ENCODE data around the gene NSUN2. TPM values are rescaled to one million over a fixed set of nuclear protein-coding genes. Genes with fewer than 3 reads are reported as not detected.

Gene NSUN2
- total and polyA plus RNA-seq, 5 donors from 2014 or later = 26.0 to 60.4 (median 26.6) TPM

DNA sequence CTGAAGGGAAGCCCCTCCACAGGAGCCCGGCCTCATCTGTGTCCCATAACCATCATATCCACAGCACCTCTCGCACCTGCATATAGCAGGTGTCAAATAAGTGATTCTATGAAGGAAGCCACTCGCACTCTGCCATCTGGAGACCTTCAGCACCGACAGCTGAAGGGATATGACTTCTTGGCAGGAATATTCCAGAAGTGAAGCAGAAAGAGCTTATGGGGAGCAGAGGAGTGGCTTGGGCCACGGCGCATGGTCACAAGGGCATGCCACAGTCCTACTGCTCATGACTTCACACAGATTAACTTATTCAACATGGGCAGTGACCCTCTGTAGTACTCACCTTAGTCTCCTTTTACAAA, 80.9 kb downstream of the NSUN2 start:
- Histone ChIP-seq H3K4me1 (ENCODE audit: control insufficient read depth, insufficient read depth, low read length, poor library complexity, severe bottlenecking) (no peaks in the 10 kb centered on the region), H3K27me3 (ENCODE audit: control insufficient read depth, insufficient read depth, low read length) (no peaks in the 10 kb centered on the region), H3K36me3 (ENCODE audit: control insufficient read depth, insufficient read depth, low read length) (no peaks in the 10 kb centered on the region), H3K9me3 (ENCODE audit: control insufficient read depth in 2 of 2, low read length in 2 of 2) (no peaks in the 10 kb centered on the region), H3K4me3 (ENCODE audit: low read depth, low read length) (no peak overlapping the region), H3K27ac (ENCODE audit: insufficient read depth, low read length, poor library complexity, severe bottlenecking) (no peak overlapping the region)
- ATAC-seq (ENCODE audit: low read depth in 2 of 2) (no peak), DNase-seq (no peak)
- Mint-ChIP-seq H3K4me3 (no peak overlapping the region), H3K4me1 (no peaks in the 10 kb centered on the region), H3K27ac (no peak overlapping the region), H3K36me3 (no peaks in the 10 kb centered on the region), H3K9me3 (peaks cover 0 to 1% (median 0%) of the 10 kb centered on the region in 7 donors), H3K27me3 (no peaks in the 10 kb centered on the region)

DNA sequence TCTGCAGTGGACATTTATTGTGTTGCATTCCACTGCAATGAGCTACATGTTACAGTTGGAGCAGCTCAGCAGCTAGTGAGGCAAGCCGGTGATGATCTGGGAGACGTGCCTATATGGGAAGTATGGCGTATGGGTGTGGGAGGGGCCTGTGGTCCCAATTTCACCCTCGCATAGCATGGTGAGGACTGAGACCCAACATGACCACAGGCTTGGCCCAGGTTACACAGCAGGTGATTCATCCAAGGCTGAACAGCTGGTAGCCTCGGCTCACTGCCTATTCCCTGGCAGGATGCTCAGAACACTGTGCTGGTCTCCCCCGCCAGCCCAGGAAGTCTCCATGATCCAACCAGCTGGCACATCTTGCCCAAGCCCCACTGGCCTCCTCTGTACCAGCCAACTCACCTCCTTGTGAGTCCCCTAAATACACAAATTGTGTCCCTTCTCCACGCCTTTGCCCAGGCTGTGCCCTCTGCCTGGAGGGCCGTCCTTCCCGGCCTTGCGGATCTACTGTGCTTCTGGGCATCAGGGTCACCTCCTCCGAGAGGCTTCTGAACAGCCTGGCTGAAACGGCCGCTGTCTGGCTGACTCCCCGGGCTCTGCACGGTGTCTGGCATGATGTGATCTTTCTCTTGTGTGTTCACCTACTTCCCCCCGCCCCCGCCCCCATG, 81.4 kb downstream of the NSUN2 start:
- no peak overlapping the region for H3K4me3 ChIP-seq (ENCODE audit: low read depth, low read length)
- H3K36me3 ChIP-seq (ENCODE audit: control insufficient read depth, insufficient read depth, low read length) = no peaks in the 10 kb centered on the region
- H3K4me3 Mint-ChIP-seq = no peak overlapping the region
- H3K9me3 ChIP-seq (ENCODE audit: control insufficient read depth in 2 of 2, low read length in 2 of 2) = no peaks in the 10 kb centered on the region
- H3K4me1 ChIP-seq (ENCODE audit: control insufficient read depth, insufficient read depth, low read length, poor library complexity, severe bottlenecking) = no peaks in the 10 kb centered on the region
- ATAC-seq (ENCODE audit: low read depth in 2 of 2) (no peak), DNase-seq (no peak)
- H3K9me3 Mint-ChIP-seq = no peaks in the 10 kb centered on the region
- no peaks in the 10 kb centered on the region for H3K36me3 Mint-ChIP-seq
- H3K27ac ChIP-seq (ENCODE audit: insufficient read depth, low read length, poor library complexity, severe bottlenecking) = no peak overlapping the region
- no peaks in the 10 kb centered on the region for H3K4me1 Mint-ChIP-seq
- no peaks in the 10 kb centered on the region for H3K27me3 Mint-ChIP-seq
- no peak overlapping the region for H3K27ac Mint-ChIP-seq
- no peaks in the 10 kb centered on the region for H3K27me3 ChIP-seq (ENCODE audit: control insufficient read depth, insufficient read depth, low read length)

DNA sequence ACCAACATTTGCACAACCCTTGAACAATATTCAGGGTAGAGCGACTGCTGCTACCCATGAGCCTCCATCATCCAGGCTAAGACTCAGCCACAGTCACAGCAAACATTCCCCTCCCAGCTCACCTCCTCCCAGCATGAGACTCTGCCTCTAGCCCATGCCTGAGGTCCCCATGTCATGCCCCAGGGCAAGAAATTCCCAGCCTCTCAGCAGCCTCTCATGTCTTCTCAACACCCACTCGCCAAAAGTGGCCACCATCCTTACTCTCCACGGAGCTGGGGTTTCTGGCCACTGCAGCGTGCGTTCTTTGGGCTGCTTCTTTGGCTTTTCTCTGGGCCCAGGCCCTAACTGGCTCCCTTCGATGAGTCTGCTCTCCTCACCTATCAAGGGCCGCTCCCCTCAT, 82.2 kb downstream of the NSUN2 start:
- Histone ChIP-seq H3K9me3 (ENCODE audit: control insufficient read depth in 2 of 2, low read length in 2 of 2) (no peaks in the 10 kb centered on the region), H3K27ac (ENCODE audit: insufficient read depth, low read length, poor library complexity, severe bottlenecking) (no peak overlapping the region), H3K4me1 (ENCODE audit: control insufficient read depth, insufficient read depth, low read length, poor library complexity, severe bottlenecking) (no peaks in the 10 kb centered on the region), H3K27me3 (ENCODE audit: control insufficient read depth, insufficient read depth, low read length) (no peaks in the 10 kb centered on the region), H3K4me3 (ENCODE audit: low read depth, low read length) (no peak overlapping the region), H3K36me3 (ENCODE audit: control insufficient read depth, insufficient read depth, low read length) (no peaks in the 10 kb centered on the region)
- no peaks in the 10 kb centered on the region for H3K4me1 Mint-ChIP-seq
- no peaks in the 10 kb centered on the region for H3K27me3 Mint-ChIP-seq
- H3K36me3 Mint-ChIP-seq = no peaks in the 10 kb centered on the region
- H3K9me3 Mint-ChIP-seq = no peaks in the 10 kb centered on the region
- no peak for ATAC-seq (ENCODE audit: low read depth in 2 of 2)
- no peak for DNase-seq
- no peak overlapping the region for H3K27ac Mint-ChIP-seq
- H3K4me3 Mint-ChIP-seq = no peak overlapping the region

Other genes with a start within 250 kb of the NSUN2 start
- gene UBE2QL1, start 184.2 kb downstream of the NSUN2 start, total RNA-seq = not detected
- gene UBE2QL1, start 184.2 kb downstream of the NSUN2 start, polyA plus RNA-seq = not detected
- gene SRD5A1, start 396 bp upstream of the NSUN2 start, total RNA-seq = 5.3 TPM
- gene SRD5A1, start 396 bp upstream of the NSUN2 start, polyA plus RNA-seq = 1 to 10 TPM; 6.1 to 9.5 (median 7.7) TPM
- gene TENT4A, start 80.4 kb upstream of the NSUN2 start, total RNA-seq = 66.5 TPM
- gene TENT4A, start 80.4 kb upstream of the NSUN2 start, polyA plus RNA-seq = 1 to 10 TPM in 2 of 4 donors, under 1 TPM in 2; 0.74 to 3.2 (median 1.0) TPM

Data from CD4-positive, CD25-positive, alpha-beta regulatory T cell (primary cell).